T-helper 2 cell treated with Interferon-gamma antibody and Interleukin-4, amounts not matched to agents 100 ng/mL and 5 ng/mL, for 36 hours (primary cell): ENCODE results near the gene PDYN. TPM values are rescaled to one million over a fixed set of nuclear protein-coding genes. Genes with fewer than 3 reads are reported as not detected.

Experiments used
- intact Hi-C: fragments of 100-400 bp; cut with micrococcal nuclease; formaldehyde crosslinking; loops from one replicate; pipeline ENCODE4 v1.15.1; 2023
- total RNA-seq: library from RNA; stranded (reverse); gene quantifications from 2 replicates; pipeline ENCODE4 v1.2.3, GENCODE V29; 2022

The PDYN gene
- total RNA-seq, 1 donor from 2014 or later: not detected

GRCh38 chr20:1935696-1936366, 58.0 kb downstream of the PDYN start:
- intact Hi-C loops: no loop called here

GRCh38 chr20:1934721-1935573, 58.9 kb downstream of the PDYN start:
- intact Hi-C loops: no loop called here

- intact Hi-C loops: no loop called here
These were observed 59.7 kb downstream of the PDYN start for GRCh38 chr20:1934156-1934555.

GRCh38 chr20:1933465-1933870, 60.4 kb downstream of the PDYN start:
- intact Hi-C loops: no loop called here

GRCh38 chr20:1932971-1933370, 60.9 kb downstream of the PDYN start:
- intact Hi-C loops: no loop called here

- intact Hi-C loops: no loop called here
These were observed 62.0 kb downstream of the PDYN start for GRCh38 chr20:1931830-1932229.

GRCh38 chr20:1930165-1930564, 63.7 kb downstream of the PDYN start:
- intact Hi-C loops: no loop called here

GRCh38 chr20:1929460-1929859, 64.4 kb downstream of the PDYN start:
- intact Hi-C loops: no loop called here

- intact Hi-C loops: no loop called here
These were observed 65.1 kb downstream of the PDYN start for GRCh38 chr20:1928782-1929181.

Other genes starting within 250 kb of the PDYN start
- 0.05 TPM in 1 of 2 replicates, not detected in the other for gene SIRPA, start 98.7 kb downstream of the PDYN start, total RNA-seq
- 17.8 and 18.9 TPM in 2 replicates for gene STK35, start 107.8 kb upstream of the PDYN start, total RNA-seq